Stimulated activated CD8-positive, alpha-beta memory T cell treated with anti-CD3 and anti-CD28 coated beads, Interleukin-4, amount 100 ng/mL, for 48 hours (primary cell): Measurements from ENCODE around the gene PAK4.
"Not testable (repeated sequence)": the region's sequence is repeated elsewhere in the genome, so short reads cannot be mapped to it uniquely, and the experiment has no call there.

Source experiments
- DNase-seq: peaks from one replicate; pipeline ENCODE4 v3.0.0-alpha.2; 2020

PAK4 gene

DNA sequence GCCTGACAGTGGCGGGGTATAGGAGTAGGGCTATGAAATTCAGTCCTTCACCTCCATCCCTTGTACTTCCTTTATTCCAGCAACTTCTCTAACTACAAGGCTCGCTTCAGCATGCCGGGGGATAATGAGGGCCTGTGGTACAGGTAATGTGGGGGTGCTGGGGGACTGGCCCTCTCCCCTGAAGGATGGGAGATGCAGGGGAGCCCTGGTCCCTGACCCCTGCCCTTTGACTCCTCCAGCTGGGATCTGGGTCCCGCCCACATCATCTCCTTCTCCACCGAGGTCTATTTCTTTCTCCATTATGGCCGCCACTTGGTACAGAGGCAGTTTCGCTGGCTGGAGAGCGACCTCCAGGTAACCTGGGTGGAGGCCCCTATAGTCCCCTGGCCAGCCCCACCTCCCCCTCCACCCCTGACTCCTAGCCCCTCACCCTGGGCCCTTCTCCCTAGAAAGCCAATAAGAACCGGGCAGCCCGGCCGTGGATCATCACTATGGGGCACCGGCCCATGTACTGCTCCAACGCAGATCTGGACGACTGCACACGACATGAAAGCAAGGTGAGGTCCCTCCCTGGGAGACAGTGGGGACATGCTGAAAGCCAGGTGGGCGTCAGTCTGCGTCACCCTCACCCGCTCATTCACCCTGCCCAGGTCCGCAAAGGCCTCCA lies 25.0 kb upstream of the PAK4 start:
- no peak for DNase-seq

DNA sequence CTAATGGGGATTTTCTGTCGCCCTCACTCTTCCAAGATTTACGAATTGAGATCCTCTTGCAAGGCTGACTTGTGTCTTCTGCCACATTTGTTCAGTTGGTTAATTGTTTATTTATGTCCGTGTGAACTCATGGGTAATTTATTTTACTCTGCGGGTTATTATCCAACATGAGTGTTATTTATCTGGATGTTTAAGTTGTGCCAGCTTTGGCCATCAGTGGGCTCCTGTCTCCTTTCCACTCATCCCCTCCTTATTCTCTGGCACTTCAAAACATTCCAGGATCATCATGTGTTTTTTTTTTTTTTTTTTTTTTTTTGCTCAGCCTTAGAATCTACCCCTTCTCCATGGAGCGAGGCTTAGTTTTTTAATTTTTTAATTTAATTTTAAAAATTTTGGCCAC lies 22.4 kb upstream of the PAK4 start:
- DNase-seq: no peak

DNA sequence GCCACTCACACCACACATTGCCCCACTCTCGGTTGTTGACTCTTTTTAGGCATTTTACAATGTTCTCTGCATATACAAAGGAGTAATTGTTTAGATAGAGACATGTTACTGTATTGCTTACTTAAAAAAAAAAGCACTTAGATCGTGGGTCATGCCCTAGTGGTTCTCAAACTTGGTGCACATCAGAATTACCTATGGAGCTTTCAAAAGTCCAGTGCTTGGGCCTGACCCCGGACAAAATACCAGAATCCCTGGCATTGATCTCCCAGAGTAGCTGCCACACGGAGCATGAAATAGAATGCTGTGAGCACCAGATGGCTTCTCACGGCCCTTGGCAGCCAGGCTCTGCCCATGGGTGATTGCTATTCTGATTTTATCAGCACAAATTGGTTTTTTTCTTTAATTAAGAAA lies 21.4 kb upstream of the PAK4 start:
- DNase-seq: no peak

DNA sequence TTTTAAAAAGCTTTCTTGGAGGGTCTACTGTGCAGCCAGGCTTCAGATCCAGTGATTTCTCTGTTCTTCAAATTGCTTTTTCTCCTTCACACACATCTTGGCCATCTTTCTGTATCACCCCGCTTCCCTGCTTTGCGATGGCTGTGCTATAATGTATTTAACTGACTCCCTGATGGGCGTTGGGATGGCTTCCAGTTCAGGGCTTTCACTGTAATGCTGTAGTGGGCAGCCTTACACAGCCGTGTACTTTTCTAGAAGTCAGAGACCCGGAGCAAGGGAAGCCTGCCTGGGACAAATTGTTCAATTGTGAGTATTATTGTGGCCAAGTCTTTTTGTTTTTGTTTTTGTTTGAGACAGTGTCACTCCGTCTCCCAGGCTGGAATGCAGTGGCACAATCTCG lies 19.4 kb upstream of the PAK4 start:
- no peak for DNase-seq

DNA sequence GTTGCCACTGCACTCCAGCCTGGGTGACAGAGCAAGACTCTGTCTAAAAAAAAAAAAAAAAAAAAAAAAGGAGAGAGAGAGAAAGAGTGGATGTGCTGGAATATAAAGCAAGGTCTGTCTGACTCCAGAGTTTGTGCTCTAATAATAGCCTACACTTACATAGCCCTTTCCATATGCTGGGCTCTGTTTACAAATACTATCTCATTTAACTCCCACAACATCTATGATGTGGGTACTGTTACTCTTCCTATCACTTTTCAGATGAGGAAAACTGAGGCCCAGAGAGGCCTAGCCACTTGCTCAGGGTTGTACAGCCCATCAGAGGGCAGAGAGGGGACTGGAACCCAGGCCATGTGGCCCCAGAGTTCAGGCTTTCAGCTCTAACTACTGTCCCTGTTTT lies 15.9 kb upstream of the PAK4 start:
- DNase-seq: no peak

DNA sequence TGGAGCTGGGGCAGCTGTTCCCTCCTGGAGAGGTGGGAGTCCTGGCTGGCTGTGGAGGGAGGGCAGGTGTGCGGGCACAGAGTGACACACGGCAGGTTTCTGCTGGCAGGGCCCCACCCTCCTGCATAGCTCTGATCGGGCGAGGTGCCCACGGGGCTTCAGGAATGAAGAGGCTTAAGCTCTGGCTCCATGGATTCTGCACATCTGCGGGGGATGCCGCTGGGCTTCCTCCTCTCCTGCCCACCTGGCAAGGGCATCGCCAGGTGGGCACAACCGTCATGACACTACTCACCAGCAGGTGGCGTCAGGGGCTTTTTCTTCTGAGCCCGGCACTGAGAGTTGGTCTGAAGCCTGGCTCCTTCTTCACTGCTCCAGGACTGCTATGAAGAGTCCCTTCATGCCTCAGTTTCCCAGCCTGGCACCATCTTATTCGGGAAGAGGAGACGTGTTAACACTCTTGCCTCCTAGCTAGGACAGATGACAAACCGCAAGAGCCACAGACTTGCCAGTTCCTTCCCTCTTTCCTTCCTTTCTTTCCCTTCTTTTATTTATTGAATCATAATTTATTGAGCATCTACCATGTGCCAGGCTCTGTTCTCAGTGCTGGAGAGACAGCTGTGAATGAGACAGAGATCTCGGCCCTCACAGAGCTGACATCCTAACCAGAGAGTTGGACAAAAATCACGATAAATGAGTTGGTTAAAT lies 15.2 kb upstream of the PAK4 start:
- DNase-seq: peak; percentile 90

DNA sequence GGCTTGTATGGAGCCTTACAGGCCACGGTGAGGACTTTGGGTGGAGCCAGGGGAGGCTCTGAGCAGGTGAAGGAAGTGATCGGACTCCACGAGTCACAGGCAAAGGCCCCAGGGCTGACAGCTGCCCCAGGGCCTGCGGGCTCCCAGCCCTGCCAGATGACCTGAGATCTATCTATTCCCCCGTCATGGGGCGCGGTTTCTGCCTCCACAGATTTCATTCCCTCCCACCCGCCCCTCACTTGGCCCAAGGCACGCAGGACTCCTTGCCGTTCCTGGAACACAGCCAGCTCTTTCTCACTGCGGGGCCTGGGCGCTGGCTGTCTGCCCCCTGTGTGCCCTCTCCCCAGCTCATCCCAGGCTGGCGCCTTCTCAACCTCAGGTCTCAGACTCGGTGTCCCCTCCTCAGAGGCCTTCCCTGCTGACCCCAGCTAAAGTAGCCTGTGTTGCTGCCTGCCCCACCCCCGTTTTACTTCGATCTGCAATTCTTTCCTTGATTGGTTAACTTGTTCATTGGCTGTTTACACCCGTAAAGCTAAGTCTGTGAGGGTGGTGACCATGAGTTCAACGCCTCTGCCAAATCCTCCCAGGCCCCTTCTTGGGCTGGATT lies 13.9 kb upstream of the PAK4 start:
- DNase-seq: no peak

DNA sequence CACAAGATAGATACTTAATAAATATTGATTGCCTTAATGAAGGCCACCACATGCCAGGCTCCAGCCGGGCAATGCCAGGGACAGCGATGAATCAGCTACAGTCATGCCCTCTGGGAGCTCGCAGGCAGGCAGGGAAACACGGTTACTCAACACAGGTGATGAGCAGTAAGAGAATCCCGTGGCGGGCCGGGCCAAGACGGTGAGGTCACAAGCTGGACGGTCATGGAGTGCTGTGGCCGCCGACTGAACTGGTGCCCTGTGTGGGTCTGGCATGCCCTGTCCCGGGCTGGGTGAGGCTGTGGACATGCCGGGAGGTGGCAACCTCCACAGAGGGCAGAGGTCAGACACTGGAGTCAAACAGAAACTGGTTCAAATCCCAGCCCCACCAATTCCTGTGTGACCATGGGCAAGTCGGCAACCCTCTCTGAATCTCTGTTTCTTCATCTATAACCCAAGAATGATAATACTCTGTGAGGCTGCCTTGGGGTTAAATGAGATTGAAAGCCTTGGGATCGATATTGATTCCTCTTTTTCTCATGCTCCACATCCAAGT lies 13.2 kb upstream of the PAK4 start:
- no peak for DNase-seq

DNA sequence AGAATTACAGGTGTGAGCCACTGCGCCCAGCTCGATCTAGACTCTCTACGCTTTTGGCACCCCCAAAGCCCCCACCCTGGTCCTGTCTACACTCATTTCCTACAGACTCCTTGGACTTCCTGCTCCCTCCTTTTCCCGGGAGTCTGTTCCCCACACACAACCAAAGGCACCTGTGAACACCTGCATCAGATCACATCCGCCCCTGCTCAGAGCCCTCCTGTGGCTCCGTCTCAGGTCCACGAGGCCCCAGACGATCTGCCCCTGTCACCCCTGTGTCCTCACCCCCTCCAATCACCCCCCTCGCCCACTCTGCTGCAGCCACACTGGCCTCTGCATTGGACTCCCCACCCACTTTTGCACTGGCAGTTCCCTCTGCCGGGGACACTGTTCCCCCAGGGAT lies 12.4 kb upstream of the PAK4 start:
- no peak for DNase-seq

DNA sequence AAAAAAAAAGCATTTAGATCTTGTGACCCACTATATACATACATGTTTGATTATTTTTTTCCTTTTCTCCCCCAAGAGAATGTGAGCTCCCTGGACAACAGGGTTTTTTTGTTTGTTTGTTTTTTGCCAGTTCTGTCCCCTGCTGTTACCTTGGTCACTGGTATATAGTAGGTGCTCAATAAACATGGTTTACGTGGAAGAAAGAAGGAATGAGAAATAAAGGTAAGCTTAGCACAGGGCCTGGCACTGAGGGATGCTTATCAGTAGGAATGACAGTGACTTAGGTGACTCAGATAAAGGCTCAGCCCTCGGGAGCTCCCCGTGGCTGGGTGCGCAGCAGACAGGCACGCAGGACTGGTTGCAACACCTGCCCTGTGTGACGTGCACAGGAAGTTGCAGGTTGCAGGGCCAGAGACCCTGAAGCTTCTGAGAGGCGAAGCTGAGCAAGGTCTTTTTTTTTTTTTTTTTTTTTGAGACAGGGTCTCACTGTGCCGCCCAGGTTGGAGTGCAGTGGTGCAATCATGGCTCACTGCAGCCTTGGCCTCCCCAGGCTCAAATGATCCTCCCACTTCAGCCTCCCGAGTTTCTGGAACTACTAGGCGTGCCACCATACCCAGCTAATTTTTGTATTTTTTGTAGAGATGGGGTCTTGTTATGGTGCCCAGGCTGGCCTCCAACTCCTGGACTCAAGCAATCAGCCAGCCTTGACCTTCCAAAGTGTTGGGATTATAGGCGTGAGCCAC lies 10.3 kb upstream of the PAK4 start:
- DNase-seq: no peak

DNA sequence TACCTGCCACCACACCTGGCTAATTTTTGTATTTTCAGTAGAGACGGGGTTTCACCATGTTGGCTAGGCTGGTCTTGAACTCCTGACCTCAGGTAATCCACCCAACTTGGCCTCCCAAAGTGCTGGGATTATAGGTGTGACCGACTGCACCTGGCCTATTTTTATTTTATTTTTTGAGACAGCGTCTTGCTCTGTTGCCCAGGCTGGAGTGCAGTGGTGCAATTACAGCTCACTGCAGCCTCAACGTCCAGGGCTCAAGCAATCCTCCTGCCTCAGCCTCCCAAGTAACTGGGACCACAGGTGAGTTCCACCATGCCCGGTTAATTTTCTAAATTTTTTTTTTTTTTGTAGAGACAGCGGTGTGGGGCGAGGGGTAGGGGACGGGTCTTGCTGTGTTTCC lies 8.6 kb upstream of the PAK4 start:
- not testable (repeated sequence) for DNase-seq

DNA sequence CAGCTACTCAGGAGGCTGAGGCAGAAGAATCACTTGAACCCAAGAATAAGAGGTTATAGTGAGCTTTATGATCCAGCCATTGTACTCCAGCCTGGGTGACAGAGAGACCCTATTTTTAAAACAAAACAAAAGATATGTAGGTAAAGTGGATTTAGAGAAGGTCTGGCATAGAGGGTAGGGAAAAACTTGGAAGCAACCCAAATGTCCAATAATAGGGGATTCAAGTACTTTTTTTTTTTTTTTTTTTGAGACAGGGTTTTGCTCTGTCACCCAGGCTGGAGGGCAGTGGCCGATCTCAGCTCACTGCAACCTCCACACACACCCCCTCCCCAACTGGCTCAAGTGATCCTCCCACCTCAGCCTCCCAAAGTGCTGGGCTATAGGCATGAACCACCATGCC lies 5.8 kb upstream of the PAK4 start:
- no peak for DNase-seq

DNA sequence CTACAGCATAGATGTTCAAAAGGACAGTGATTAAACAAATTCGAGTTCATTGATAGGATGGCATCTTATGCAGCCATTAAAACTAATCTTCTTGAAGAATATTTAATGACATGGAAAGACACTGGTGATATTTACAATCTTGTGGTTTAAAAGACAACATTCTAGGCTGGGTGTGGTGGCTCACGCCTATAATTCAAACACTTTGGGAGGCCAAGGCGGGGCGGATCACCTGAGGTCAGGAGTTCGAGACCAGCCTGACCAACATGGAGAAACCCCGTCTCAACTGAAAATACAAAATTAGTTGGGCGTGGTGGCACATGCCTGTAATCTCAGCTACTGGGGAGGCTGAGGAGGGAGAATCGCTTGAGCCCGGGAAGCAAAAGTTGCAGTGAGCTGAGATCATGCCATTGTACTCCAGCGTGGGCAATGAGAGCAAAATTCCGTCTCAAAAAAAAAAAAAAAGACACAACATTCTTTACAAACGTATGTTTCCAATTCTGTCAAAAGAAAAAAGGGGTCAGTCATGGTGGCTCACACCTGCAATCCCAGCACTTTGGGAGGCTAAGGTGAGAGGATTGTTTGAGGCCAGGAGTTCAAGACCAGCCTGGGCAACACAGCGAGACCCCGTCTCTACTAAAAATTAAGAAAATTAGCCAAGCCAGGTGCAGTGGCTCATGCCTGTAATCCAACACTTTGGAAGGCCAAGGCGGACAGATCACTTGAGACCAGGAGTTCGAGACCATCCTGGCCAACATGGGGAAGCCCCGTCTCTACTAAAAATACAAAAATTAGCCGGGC lies 2.5 kb upstream of the PAK4 start:
- no peak for DNase-seq

DNA sequence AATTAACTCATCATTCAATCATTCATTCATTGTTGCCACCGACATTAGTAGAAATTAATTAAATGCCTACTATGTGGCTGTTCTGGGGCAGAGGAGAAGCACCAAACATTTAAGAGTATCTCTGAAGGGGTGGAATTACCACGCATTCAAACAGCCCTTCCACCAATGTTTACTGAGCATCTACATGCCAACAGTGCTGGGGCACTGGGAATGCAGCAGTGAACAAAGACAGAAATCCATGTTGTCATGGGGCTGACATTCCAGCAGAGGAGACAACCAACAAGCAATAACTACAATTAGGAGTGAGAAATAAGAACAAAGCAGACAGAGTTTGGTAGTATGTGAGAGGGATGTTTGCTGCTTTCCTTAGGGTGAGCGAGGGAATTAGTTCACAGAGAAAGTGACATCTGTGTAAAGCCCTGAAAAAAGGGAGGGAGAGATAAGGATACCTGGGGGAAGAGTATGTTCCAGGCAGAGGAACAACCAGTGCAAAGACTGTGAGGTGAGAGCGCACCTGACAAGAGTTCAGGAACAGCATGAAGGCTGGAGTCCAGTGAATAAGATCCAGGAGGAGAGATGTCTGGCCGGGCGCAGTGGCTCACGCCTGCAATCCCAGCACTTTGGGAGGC lies 1.3 kb upstream of the PAK4 start:
- no peak for DNase-seq

DNA sequence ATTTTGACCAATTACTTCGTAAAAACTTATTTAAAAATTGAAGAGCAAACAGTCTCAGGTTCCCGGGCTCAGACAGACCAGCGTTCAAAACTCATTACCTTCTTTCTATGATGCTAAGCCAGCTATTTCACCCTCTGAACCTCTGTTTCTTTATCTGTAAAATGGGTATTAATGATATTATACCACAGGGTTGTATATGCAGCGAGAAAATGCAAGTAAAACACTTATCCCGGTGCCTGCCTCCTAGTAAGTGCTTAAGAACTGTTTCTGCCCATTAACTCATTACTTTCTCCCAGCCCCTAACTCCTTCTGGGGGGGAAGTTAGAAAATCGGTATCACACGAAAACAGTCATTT lies 410 bp upstream of the PAK4 start:
- no peak for DNase-seq

DNA sequence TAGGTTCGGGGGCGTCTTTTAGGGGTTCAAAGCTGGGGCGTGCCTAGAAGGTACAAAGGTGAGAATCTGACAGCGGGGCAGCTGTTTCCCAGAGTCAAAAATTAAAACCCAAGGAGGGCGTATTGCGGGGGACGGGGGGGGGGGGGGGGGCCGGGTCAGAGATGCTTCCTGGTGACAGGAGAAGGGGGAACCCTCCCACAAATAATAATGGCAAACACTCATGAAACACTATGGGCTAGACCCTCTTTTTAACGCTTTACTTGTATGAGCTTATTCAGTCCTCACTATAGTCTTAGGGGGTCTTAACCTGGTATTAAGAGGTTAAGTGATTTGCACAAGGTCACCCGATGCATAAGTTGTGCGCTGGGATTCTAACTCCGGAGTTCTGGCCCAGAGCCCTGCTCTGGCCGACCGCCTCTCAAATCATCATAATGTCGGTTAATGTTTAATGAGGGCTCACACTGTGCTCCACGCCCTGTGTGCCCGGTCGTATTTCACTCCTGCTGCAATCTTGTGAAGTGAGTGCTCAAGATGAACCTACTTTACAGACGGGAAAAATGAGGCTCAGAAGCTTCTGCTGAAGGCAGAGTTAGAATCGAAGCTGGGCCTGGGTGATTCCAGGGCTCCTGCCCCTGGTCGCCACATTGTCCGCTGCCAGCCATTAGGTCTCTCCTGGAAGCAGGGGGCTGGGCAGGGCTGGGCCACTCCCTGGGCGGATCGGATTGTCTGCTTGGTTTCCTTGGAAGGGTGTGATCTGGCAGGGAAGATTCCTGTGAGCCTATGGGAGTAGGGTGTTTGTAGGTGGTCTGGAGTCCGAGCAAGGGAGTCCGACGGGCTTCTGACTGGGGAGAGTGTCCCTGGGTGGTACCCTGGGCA lies 964 bp downstream of the PAK4 start:
- no peak for DNase-seq

DNA sequence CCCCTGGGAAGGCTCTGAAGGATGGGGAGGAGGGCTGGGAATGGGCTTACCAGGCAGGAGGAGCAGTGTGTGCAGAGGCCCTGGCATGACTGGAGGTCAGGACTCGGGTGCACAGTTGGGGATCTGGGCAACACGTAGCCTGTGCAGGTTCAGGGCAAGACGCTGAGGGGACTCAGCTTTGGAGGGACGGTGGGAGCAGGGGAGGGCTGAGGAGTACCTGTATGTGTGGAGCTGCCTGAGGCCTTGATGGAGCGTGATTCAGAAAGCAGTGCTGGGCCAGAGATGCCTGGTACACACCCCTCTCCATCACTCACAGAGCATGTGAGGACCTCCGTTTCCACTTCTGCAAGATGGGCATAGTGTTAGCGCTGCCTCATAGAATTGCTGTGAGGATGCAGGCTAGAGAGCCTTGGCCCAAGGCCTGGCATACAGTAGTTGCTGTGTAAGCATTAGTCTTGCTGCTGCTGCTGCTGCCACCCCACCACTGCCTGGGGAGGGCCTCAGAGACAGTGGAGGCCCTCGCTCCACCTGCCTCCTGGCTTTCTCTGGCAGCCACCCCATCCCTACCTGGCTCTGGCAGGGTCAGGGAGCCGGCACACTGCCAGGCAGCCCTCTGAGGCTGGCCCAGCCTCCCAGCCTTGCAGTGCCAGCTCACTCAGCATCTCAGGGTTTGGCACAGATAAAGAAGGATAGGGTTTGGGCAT lies 2.4 kb downstream of the PAK4 start:
- DNase-seq: no peak

DNA sequence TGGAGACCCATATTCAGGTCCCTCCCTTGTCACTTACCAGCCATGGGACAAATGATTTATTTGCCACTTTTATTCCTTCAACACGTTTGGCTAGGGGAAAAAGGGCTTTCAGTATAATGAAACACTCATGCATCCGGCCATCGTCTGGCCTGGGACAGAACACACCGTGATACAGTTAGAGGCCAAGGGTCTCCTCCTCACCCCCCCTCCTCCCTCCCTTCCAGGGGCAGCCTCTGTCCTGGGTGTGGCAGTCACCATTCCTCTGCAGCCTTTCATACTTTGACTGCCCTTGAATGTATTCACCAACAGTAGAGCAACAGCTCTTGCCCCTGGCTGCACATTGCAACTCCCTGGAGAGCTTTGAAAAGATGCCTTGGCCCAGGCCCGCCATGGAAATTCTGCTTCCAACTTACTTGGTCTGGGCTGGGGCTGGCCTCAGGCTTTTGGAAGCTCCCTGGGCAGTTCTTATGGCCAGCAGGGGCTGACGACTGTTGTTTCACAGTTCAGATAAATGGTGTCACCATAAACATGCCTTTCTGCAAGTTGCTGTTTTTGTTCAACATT lies 3.0 kb downstream of the PAK4 start:
- DNase-seq: no peak

DNA sequence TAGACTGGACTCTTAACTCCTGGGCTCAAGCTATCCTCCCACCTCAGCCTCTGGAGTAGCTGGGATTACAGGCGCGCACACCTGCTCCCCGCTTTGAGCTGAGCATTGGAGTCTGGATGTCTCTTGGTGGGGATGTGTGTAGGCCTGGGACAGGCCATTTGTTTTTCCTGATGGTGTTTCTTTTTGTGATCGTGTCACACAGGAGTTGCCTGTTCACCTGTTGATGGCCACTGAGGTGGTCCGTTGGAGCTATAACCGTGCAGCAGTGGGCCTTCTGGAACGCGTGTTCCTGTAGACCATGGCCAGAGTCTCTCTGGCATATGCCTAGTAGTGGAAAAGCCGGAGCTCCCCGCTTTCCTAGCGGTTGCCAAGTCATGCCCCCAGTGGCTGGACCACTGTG lies 3.5 kb downstream of the PAK4 start:
- DNase-seq: no peak
